Measurements from ENCODE around the gene HSPBP1. TPM values are rescaled to one million over a fixed set of nuclear protein-coding genes. Genes with fewer than 3 reads are reported as not detected.
A peak's percentile ranks its signal among the peaks of the same experiment; 100 is the strongest.

Gene HSPBP1
- total and polyA plus RNA-seq, 2 of the 13 experiments (the other 11 are each of a cell fraction or from before 2014, with no cell fraction given), result 22.3 to 33.7 TPM

GRCh38 chr19:55279770-55280643 lies at the start of gene HSPBP1 (continued):
- TF ChIP-seq ZNF839 (CRISPR knock-in tag; IDR thresholded peaks at IDR 0.05; ENCODE audit: borderline replicate concordance) (no peak), MTERF4 (CRISPR knock-in tag; IDR thresholded peaks at IDR 0.05) (no peak), IRX3 (CRISPR knock-in tag; IDR thresholded peaks at IDR 0.05; ENCODE audit: borderline replicate concordance, low read depth) (no peak), SIN3A (IDR thresholded peaks at IDR 0.05; ENCODE audit: borderline replicate concordance, low read depth, low read length) (0 out of 2 replicates have a peak, but pooled peaks have one; percentile 69), SP4 (CRISPR knock-in tag; IDR thresholded peaks at IDR 0.05) (peak; percentile 95), ZNF703 (CRISPR knock-in tag; IDR thresholded peaks at IDR 0.05; ENCODE audit: borderline replicate concordance) (no peak), KLF12 (CRISPR knock-in tag; IDR thresholded peaks at IDR 0.05; ENCODE audit: borderline replicate concordance) (0 out of 2 replicates have a peak, but pooled peaks have one; percentile 52), ZMYM2 (CRISPR knock-in tag; IDR thresholded peaks at IDR 0.05) (no peak), ISX (CRISPR knock-in tag; conservative IDR thresholded peaks at IDR 0.05) (no peak), AKAP8 (CRISPR knock-in tag; IDR thresholded peaks at IDR 0.05) (no peak), HIC2 (CRISPR knock-in tag; IDR thresholded peaks at IDR 0.05; ENCODE audit: low read depth) (no peak), PRMT3 (CRISPR knock-in tag; IDR thresholded peaks at IDR 0.05; ENCODE audit: borderline replicate concordance, low read depth) (no peak), ARNTL (CRISPR knock-in tag; IDR thresholded peaks at IDR 0.05) (no peak), MXI1 (IDR thresholded peaks at IDR 0.05; ENCODE audit: borderline replicate concordance, low read depth, low read length) (peak; percentile 97; the same call in 2 of the 3 replicates), ZSCAN21 (CRISPR knock-in tag; IDR thresholded peaks at IDR 0.05; ENCODE audit: borderline replicate concordance) (no peak), MZF1 (CRISPR knock-in tag; IDR thresholded peaks at IDR 0.05; ENCODE audit: borderline replicate concordance) (no peak), AHR (CRISPR knock-in tag; IDR thresholded peaks at IDR 0.05) (no peak), NFE2 (CRISPR knock-in tag; IDR thresholded peaks at IDR 0.05) (no peak), ZNF589 (CRISPR knock-in tag; conservative IDR thresholded peaks at IDR 0.05) (no peak; the same call in 1 of the 2 replicates), ETV5 (CRISPR knock-in tag; IDR thresholded peaks at IDR 0.05; ENCODE audit: borderline replicate concordance) (peak; percentile 59), ZNF282 (IDR thresholded peaks at IDR 0.05; ENCODE audit: partially characterized antibody) (no peak), ZNF609 (CRISPR knock-in tag; IDR thresholded peaks at IDR 0.05; ENCODE audit: borderline replicate concordance) (no peak)

Measured in HepG2 (cell line).